Suprapubic skin (tissue), 4 donors: ENCODE results near the gene LMAN1. TPM values are rescaled to one million over a fixed set of nuclear protein-coding genes. Genes with fewer than 3 reads are reported as not detected.

Experiments
- DNase-seq, 2 donors: peaks; one replicate each; pipeline ENCODE4 v3.0.0-alpha.2; 2019; ENCODE audit warnings: low spot score in 2 of 2
- H3K27ac ChIP-seq: fragments of 200-600 bp; sonication (generic); one replicate; pipeline ENCODE4 v1.5.1; 2019
- H3K27me3 ChIP-seq: fragments of 200-600 bp; sonication (generic); one replicate; pipeline ENCODE4 v1.5.1; 2019
- H3K36me3 ChIP-seq: fragments of 200-600 bp; sonication (generic); one replicate; pipeline ENCODE4 v1.5.1; 2019
- H3K4me1 ChIP-seq: fragments of 200-600 bp; sonication (generic); one replicate; pipeline ENCODE4 v1.5.1; 2019
- H3K4me3 ChIP-seq: fragments of 200-600 bp; sonication (generic); one replicate; pipeline ENCODE4 v1.5.1; 2019; ENCODE audit warnings: mild to moderate bottlenecking
- H3K9me3 ChIP-seq: fragments of 200-600 bp; sonication (generic); one replicate; pipeline ENCODE4 v1.5.1; 2019
- CTCF ChIP-seq, 2 donors: fragments of 200-600 bp in 1 of 2; fragments of 450-650 bp in 1 of 2; sonication (generic) in 1 of 2; IDR thresholded peaks; one replicate each; pipeline ENCODE4 v1.5.1; 2016 to 2019; ENCODE audit warnings: antibody characterized with exemption in 2 of 2, mild to moderate bottlenecking in 1 of 2, moderate library complexity in 1 of 2
- EP300 ChIP-seq: sonication (generic); formaldehyde crosslinking; IDR thresholded peaks from one replicate; pipeline ENCODE4 v1.6.1; 2017; ENCODE audit warnings: antibody characterized with exemption
- POLR2A ChIP-seq, 2 donors: fragments of 450-650 bp; IDR thresholded peaks; one replicate each; pipeline ENCODE4 v1.6.1; 2017; ENCODE audit warnings: antibody characterized with exemption in 2 of 2, mild to moderate bottlenecking in 2 of 2, moderate library complexity in 2 of 2
- POLR2AphosphoS5 ChIP-seq, 3 donors: sonication (generic); formaldehyde crosslinking; IDR thresholded peaks; one replicate each; pipeline ENCODE4 v1.6.1; 2017; ENCODE audit warnings: antibody characterized with exemption in 3 of 3
- WGBS: methylation state at CpG from one replicate; pipeline ENCODE4 v1.1.5; 2018; 5-methylcytosine and 5-hydroxymethylcytosine counted together
- total RNA-seq, 4 donors: library from RNA; depleted of rRNA; stranded (reverse); fragments of >200 nt; gene quantifications; one replicate each; pipeline ENCODE4 v1.1.0, GENCODE V29; 2016

The LMAN1 gene
- total RNA-seq, 4 donors from 2014 or later = 39.8 to 61.2 (median 47.6) TPM

GRCh38 chr18:59332986-59333385 is 26.1 kb downstream of the LMAN1 start:
- no peak overlapping the region for H3K27ac ChIP-seq
- H3K4me3 ChIP-seq = no peak overlapping the region
- no peaks in the 10 kb centered on the region for H3K9me3 ChIP-seq
- no peak for DNase-seq
- TF ChIP-seq POLR2A (IDR thresholded peaks at IDR 0.05) = no peak
- no peak for TF ChIP-seq EP300
- no peak for TF ChIP-seq CTCF (IDR thresholded peaks at IDR 0.05)
- no peak for TF ChIP-seq POLR2AphosphoS5 (IDR thresholded peaks at IDR 0.05)
- H3K36me3 ChIP-seq = peaks cover 98% of the 10 kb centered on the region
- no peaks in the 10 kb centered on the region for H3K4me1 ChIP-seq
- H3K27me3 ChIP-seq = no peaks in the 10 kb centered on the region
- 86% methylated on average over 3 of the region's 3 CpGs for WGBS

- Histone ChIP-seq H3K27ac (no peak overlapping the region), H3K27me3 (no peaks in the 10 kb centered on the region), H3K4me1 (no peaks in the 10 kb centered on the region), H3K4me3 (no peak overlapping the region), H3K9me3 (no peaks in the 10 kb centered on the region), H3K36me3 (peaks cover 76% of the 10 kb centered on the region)
- TF ChIP-seq EP300 = no peak
- no peak for TF ChIP-seq CTCF (IDR thresholded peaks at IDR 0.05)
- TF ChIP-seq POLR2AphosphoS5 (IDR thresholded peaks at IDR 0.05) = no peak
- WGBS = 97% methylated on average over 2 of the region's 2 CpGs
- DNase-seq = no peak
Measured at GRCh38 chr18:59328683-59329082, 30.4 kb downstream of the LMAN1 start.

- Histone ChIP-seq H3K36me3 (peaks cover 49% of the 10 kb centered on the region), H3K27ac (no peak overlapping the region), H3K27me3 (no peaks in the 10 kb centered on the region), H3K4me3 (no peak overlapping the region), H3K4me1 (no peaks in the 10 kb centered on the region), H3K9me3 (no peaks in the 10 kb centered on the region)
- no peak for TF ChIP-seq CTCF (IDR thresholded peaks at IDR 0.05)
- TF ChIP-seq EP300 = no peak
- TF ChIP-seq POLR2A (IDR thresholded peaks at IDR 0.05) = no peak
- TF ChIP-seq POLR2AphosphoS5 (IDR thresholded peaks at IDR 0.05) = no peak
- DNase-seq = no peak
- WGBS = 89% methylated on average over 1 of the region's 1 CpG
Measured at GRCh38 chr18:59325965-59326364, 33.1 kb downstream of the LMAN1 start.

- H3K27me3 ChIP-seq = no peaks in the 10 kb centered on the region
- H3K9me3 ChIP-seq = no peaks in the 10 kb centered on the region
- WGBS = 88% methylated on average over 4 of the region's 4 CpGs
Measured at GRCh38 chr18:59324623-59324971, 34.5 kb downstream of the LMAN1 start.

GRCh38 chr18:59323931-59324622 is 35.0 kb downstream of the LMAN1 start:
- no peak for DNase-seq
- no peak overlapping the region for H3K4me3 ChIP-seq
- H3K36me3 ChIP-seq = peaks cover 31% of the 10 kb centered on the region
- H3K27ac ChIP-seq = no peak overlapping the region
- no peaks in the 10 kb centered on the region for H3K9me3 ChIP-seq
- no peak for TF ChIP-seq POLR2AphosphoS5 (IDR thresholded peaks at IDR 0.05)
- no peak for TF ChIP-seq POLR2A (IDR thresholded peaks at IDR 0.05)
- no peak for TF ChIP-seq CTCF (IDR thresholded peaks at IDR 0.05)
- TF ChIP-seq EP300 = no peak
- WGBS = 95% methylated on average over 7 of the region's 7 CpGs
- H3K27me3 ChIP-seq = no peaks in the 10 kb centered on the region
- peaks cover 2% of the 10 kb centered on the region for H3K4me1 ChIP-seq

More at GRCh38 chr18:59324623-59324971, 34.5 kb downstream of the LMAN1 start:
- H3K27ac ChIP-seq = no peak overlapping the region
- no peak for TF ChIP-seq EP300
- no peak for TF ChIP-seq CTCF (IDR thresholded peaks at IDR 0.05)
- no peak for TF ChIP-seq POLR2A (IDR thresholded peaks at IDR 0.05)
- no peak for TF ChIP-seq POLR2AphosphoS5 (IDR thresholded peaks at IDR 0.05)
- H3K4me3 ChIP-seq = no peak overlapping the region
- no peak for DNase-seq
- H3K36me3 ChIP-seq = peaks cover 35% of the 10 kb centered on the region
- H3K4me1 ChIP-seq = no peaks in the 10 kb centered on the region
